DND-41 (cell line): ENCODE results near the gene IL1F10.

ENCODE experiments used
- ATAC-seq: fragments of 200-7000 bp; cut with Tn5 transposase; 3 replicates; pipeline ENCODE4 v1.9.1; 2021; ENCODE audit warnings: low read depth; ENCODE audit not compliant: insufficient read depth
- DNase-seq: peaks from one replicate; pipeline ENCODE4 v3.0.0-alpha.2; 2020
- H2AFZ ChIP-seq: 2 replicates; pipeline ENCODE4 v1.6.0; 2012; ENCODE audit warnings: low read depth, low read length
- H3K27ac ChIP-seq: 2 replicates; pipeline ENCODE4 v1.5.1; 2012; ENCODE audit warnings: low read length, inconsistent platforms
- H3K27me3 ChIP-seq: fragments of 200-600 bp; sonication (generic); 2 replicates; pipeline ENCODE4 v1.6.0; 2012; ENCODE audit warnings: low read length, mild to moderate bottlenecking, inconsistent platforms; ENCODE audit not compliant: insufficient read depth, poor library complexity
- H3K36me3 ChIP-seq: 2 replicates; pipeline ENCODE4 v1.5.1; 2012; ENCODE audit warnings: low read length, inconsistent platforms; ENCODE audit not compliant: insufficient read depth
- H3K4me1 ChIP-seq: 2 replicates; pipeline ENCODE4 v1.5.1; 2012; ENCODE audit warnings: mild to moderate bottlenecking, low read length; ENCODE audit not compliant: insufficient read depth
- H3K4me2 ChIP-seq: 2 replicates; pipeline ENCODE4 v1.6.0; 2012; ENCODE audit warnings: mild to moderate bottlenecking, moderate library complexity, low read length, inconsistent platforms; ENCODE audit not compliant: insufficient read depth
- H3K4me3 ChIP-seq, 2 experiments: fragments of 200-600 bp in 1 of 2; shearing (Covaris generic) in 1 of 2; 2 replicates each; pipeline ENCODE4 v1.5.1; 2012 to 2016; ENCODE audit warnings: inconsistent platforms in 2 of 2, low read length in 2 of 2, mild to moderate bottlenecking in 2 of 2, low read depth in 1 of 2, moderate library complexity in 1 of 2
- H3K79me2 ChIP-seq: 2 replicates; pipeline ENCODE4 v1.6.0; 2012; ENCODE audit warnings: low read length, inconsistent platforms; ENCODE audit not compliant: insufficient read depth
- H3K9ac ChIP-seq: 2 replicates; pipeline ENCODE4 v1.6.0; 2012; ENCODE audit warnings: low read depth, mild to moderate bottlenecking, inconsistent platforms, low read length, moderate library complexity
- H3K9me3 ChIP-seq: 2 replicates; pipeline ENCODE4 v1.5.1; 2012; ENCODE audit warnings: low read length, moderate library complexity, mild to moderate bottlenecking, inconsistent platforms; ENCODE audit not compliant: insufficient read depth, severe bottlenecking
- H4K20me1 ChIP-seq: 2 replicates; pipeline ENCODE4 v1.6.0; 2012; ENCODE audit warnings: low read length; ENCODE audit not compliant: insufficient read depth
- EZH2 ChIP-seq: IDR thresholded peaks from 3 replicates; pipeline ENCODE4 v1.6.1; 2012; ENCODE audit warnings: borderline replicate concordance, low read depth, mild to moderate bottlenecking, moderate library complexity, low read length, inconsistent platforms; ENCODE audit not compliant: severe bottlenecking
- TF ChIP-seq, protein P1 (sequence below): IDR thresholded peaks from 2 replicates; pipeline ENCODE4 v1.5.1; 2012; ENCODE audit warnings: borderline replicate concordance, low read length, moderate library complexity, mild to moderate bottlenecking; ENCODE audit not compliant: poor library complexity, severe bottlenecking; ENCODE audit errors: extremely low read depth

Gene IL1F10

DNA sequence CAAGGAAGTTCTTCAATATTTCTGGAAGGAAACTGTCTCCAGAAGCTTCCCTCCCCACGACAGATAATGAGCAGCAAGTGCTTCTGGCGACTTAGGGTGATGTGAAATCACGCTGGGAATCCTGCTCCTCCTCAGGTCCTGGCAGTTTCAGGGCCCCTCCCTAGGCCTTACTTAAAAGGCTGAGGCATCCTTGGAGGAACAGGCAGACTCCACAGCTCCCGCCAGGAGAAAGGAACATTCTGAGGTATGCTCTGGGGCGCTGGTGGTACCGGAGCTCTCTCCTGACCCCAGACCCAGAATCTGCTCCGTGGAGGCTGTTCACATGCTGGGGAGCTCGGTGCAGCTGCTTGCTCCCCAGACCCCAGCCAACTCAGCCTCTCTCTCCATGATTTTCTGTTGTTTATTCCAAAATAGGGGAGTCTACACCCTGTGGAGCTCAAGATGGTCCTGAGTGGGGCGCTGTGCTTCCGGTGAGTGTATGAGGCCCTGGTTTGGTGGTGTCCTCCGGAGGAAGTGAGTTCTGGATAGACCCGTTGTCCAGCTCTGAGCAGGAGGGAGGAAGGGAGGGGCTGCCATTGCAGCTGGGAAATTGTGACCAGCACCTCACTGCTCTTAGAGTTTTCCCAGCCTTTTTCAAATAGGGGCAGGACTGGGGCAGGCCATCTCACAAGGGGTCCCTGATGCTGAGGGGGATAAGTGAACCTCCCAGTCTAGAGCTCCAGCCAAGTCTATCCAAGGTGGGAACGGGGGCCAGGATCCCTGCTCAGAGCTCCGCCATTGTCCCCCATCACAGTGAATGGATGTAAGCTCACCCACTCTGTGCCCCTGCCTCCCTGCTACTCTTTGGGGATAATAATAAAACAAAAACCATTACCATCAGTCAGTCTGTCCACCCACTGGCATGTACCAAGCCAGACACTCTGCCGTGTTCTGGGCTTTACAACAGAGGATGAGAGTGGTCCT lies 8.5 kb upstream of the IL1F10 start, which contains the start of gene IL36RN:
Gene IL36RN (plus strand): TSS at position 201 of the 963 bp plus-strand sequence. CDS start 241 bp downstream, at position 442.
- no peak for TF ChIP-seq EZH2
- TF ChIP-seq, protein P1, sequence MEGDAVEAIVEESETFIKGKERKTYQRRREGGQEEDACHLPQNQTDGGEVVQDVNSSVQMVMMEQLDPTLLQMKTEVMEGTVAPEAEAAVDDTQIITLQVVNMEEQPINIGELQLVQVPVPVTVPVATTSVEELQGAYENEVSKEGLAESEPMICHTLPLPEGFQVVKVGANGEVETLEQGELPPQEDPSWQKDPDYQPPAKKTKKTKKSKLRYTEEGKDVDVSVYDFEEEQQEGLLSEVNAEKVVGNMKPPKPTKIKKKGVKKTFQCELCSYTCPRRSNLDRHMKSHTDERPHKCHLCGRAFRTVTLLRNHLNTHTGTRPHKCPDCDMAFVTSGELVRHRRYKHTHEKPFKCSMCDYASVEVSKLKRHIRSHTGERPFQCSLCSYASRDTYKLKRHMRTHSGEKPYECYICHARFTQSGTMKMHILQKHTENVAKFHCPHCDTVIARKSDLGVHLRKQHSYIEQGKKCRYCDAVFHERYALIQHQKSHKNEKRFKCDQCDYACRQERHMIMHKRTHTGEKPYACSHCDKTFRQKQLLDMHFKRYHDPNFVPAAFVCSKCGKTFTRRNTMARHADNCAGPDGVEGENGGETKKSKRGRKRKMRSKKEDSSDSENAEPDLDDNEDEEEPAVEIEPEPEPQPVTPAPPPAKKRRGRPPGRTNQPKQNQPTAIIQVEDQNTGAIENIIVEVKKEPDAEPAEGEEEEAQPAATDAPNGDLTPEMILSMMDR, result no peak
- no peak within 1 kb of the TSS for H3K4me2 ChIP-seq
- H4K20me1 ChIP-seq, result no peaks in the 10 kb centered on the region
- ATAC-seq (no peak), DNase-seq (no peak)
- H3K27ac ChIP-seq, result no peak within 1 kb of the TSS
- no peaks in the 10 kb centered on the region for H3K27me3 ChIP-seq
- no peaks in the 10 kb centered on the region for H3K4me1 ChIP-seq
- no peak within 1 kb of the TSS for H3K4me3 ChIP-seq
- H3K79me2 ChIP-seq, result no peaks in the 10 kb centered on the region
- no peak within 1 kb of the TSS for H2AFZ ChIP-seq
- H3K9ac ChIP-seq, result no peak within 1 kb of the TSS
- H3K9me3 ChIP-seq, result peaks cover 5% of the 10 kb centered on the region
- no peaks in the 10 kb centered on the region for H3K36me3 ChIP-seq

- H3K9me3 ChIP-seq, result peaks cover 2% of the 10 kb centered on the region
- H3K27me3 ChIP-seq, result no peaks in the 10 kb centered on the region
- TF ChIP-seq, protein P1, result no peak
- TF ChIP-seq EZH2, result no peak
- H3K79me2 ChIP-seq, result no peaks in the 10 kb centered on the region
- no peak overlapping the region for H3K4me2 ChIP-seq
- no peak overlapping the region for H3K27ac ChIP-seq
- DNase-seq, result no peak
- H2AFZ ChIP-seq, result no peak overlapping the region
- no peaks in the 10 kb centered on the region for H3K4me1 ChIP-seq
- no peaks in the 10 kb centered on the region for H4K20me1 ChIP-seq
- H3K36me3 ChIP-seq, result no peaks in the 10 kb centered on the region
- no peak overlapping the region for H3K9ac ChIP-seq
- no peak overlapping the region for H3K4me3 ChIP-seq
- no peak for ATAC-seq
These were observed 7.4 kb upstream of the IL1F10 start for GRCh38 chr2:113060396-113060795.

DNA sequence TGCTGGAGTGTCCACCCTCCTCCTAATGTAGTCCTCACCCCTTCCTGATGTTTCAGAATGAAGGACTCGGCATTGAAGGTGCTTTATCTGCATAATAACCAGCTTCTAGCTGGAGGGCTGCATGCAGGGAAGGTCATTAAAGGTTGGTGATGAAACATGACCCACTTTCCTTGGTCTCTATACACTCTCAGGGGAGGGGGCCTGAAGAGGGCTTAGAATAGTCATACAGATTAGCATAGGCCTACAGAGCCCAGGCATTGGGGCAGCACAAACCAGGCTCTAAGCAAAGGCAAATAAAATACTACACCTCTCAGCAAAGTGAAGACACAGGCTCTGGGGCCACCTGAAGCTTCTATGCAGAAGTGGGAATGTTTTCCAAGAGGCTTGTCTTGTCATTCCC lies 7.0 kb upstream of the IL1F10 start:
- no peak for TF ChIP-seq EZH2
- Histone ChIP-seq H2AFZ (no peak overlapping the region), H3K4me1 (no peaks in the 10 kb centered on the region), H3K4me3 (no peak overlapping the region), H3K79me2 (no peaks in the 10 kb centered on the region), H3K4me2 (no peak overlapping the region), H3K27me3 (no peaks in the 10 kb centered on the region), H3K9ac (no peak overlapping the region), H3K27ac (no peak overlapping the region), H3K9me3 (peaks cover under 1% of the 10 kb centered on the region), H4K20me1 (no peaks in the 10 kb centered on the region), H3K36me3 (no peaks in the 10 kb centered on the region)
- no peak for DNase-seq
- no peak for ATAC-seq

- Histone ChIP-seq H3K4me3 (no peak overlapping the region), H3K36me3 (no peaks in the 10 kb centered on the region), H3K79me2 (no peaks in the 10 kb centered on the region), H3K27ac (no peak overlapping the region), H3K27me3 (no peaks in the 10 kb centered on the region), H3K9me3 (no peaks in the 10 kb centered on the region), H3K4me2 (no peak overlapping the region), H3K4me1 (no peaks in the 10 kb centered on the region), H2AFZ (no peak overlapping the region), H4K20me1 (no peaks in the 10 kb centered on the region), H3K9ac (no peak overlapping the region)
- TF ChIP-seq, protein P1, result no peak
- no peak for TF ChIP-seq EZH2
- DNase-seq, result no peak
- ATAC-seq, result no peak
These were observed 6.5 kb upstream of the IL1F10 start for GRCh38 chr2:113061241-113061640.
